ACC112 (cell line): ENCODE measurements around the gene CEP250.
"Not testable (repeated sequence)": the region's sequence is repeated elsewhere in the genome, so short reads cannot be mapped to it uniquely, and the experiment has no call there.

ENCODE experiments used
- H2AFZ ChIP-seq: fragments of 200-600 bp; sonication (generic); one replicate; pipeline ENCODE4 v1.6.0; 2017; ENCODE audit warnings: antibody characterized with exemption, low read length; ENCODE audit not compliant: unreplicated experiment
- H3K27ac ChIP-seq: fragments of 200-600 bp; sonication (generic); 2 replicates; pipeline ENCODE4 v1.5.1; 2014; ENCODE audit warnings: low read depth, mild to moderate bottlenecking, antibody characterized with exemption, low read length, moderate library complexity
- H3K27me3 ChIP-seq: fragments of 200-600 bp; sonication (generic); 2 replicates; pipeline ENCODE4 v1.6.1; 2014; ENCODE audit warnings: mild to moderate bottlenecking, antibody characterized with exemption, low read length, moderate library complexity, mixed read lengths; ENCODE audit not compliant: insufficient read depth
- H3K36me3 ChIP-seq: fragments of 200-600 bp; sonication (generic); 2 replicates; pipeline ENCODE4 v1.6.1; 2016; ENCODE audit warnings: mild to moderate bottlenecking, antibody characterized with exemption, low read length, moderate library complexity, mixed read lengths; ENCODE audit not compliant: insufficient read depth
- H3K4me1 ChIP-seq: fragments of 200-600 bp; sonication (generic); one replicate; pipeline ENCODE4 v1.6.1; 2016; ENCODE audit warnings: low read length, mixed read lengths; ENCODE audit not compliant: insufficient read depth, unreplicated experiment, control insufficient read depth
- H3K4me3 ChIP-seq: fragments of 200-600 bp; sonication (generic); 2 replicates; pipeline ENCODE4 v1.5.1; 2014; ENCODE audit warnings: mild to moderate bottlenecking, low read depth, low read length
- H3K79me2 ChIP-seq: fragments of 200-600 bp; sonication (generic); one replicate; pipeline ENCODE4 v1.6.0; 2016; ENCODE audit warnings: low read length; ENCODE audit not compliant: control insufficient read depth, unreplicated experiment, insufficient read depth

CEP250 gene

DNA sequence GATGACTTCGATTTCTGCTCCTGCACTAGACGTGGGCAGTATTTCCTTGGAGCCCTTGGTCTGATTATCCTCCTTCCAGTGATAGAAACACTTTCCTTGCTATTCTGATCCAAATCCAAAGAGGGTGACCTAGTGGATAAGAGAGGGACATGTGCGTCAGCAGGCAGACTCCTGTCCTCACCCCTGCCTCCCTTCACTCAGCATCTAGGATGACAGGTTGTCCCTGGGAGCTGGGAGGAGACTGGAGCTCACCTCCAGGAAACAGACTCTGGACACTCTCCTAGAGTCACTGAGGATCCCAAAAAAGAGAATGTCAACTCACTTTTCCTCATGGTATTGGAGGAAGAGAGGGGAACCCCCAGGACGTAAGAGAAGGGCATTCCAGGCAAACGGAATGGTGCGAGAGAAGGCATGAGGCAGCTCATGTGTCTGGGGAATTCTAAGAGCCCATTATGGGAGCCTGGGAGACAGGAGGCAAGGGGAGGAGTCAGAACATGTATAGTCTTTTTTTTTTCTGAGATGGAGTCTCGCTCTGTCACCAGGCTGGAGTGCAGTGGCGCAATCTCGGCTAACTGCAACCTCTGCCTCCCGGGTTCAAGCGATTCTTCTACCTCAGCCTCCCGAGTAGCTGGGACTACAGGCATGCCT, 71.8 kb downstream of the CEP250 start:
- no peaks in the 10 kb centered on the region for H3K4me1 ChIP-seq
- no peaks in the 10 kb centered on the region for H3K79me2 ChIP-seq
- no peak overlapping the region for H3K27ac ChIP-seq
- H3K4me3 ChIP-seq, result no peak overlapping the region
- H3K36me3 ChIP-seq, result no peaks in the 10 kb centered on the region
- H3K27me3 ChIP-seq, result no peaks in the 10 kb centered on the region
- H2AFZ ChIP-seq, result no peak overlapping the region

DNA sequence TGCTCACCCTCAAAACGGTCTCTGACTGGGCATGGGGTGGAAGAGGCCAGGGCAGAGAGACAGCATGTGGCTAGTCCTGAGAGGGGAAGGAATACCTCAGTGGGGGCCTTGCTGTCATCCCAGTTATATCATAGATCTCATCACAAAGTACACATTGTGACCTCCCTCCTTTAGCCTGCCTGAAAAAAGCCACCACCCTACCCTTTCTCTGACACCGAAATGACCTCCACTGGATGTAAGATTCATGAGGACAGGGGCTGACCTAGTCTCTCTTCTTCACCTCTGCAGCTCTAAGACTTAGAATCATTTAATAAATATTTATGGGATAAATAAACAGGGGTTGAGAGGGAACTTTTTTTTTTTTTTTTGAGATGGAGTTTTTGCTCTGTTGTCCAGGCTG, 74.2 kb downstream of the CEP250 start, which contains the start of gene C20orf173:
TSS of gene C20orf173 (minus strand) at position 101 of the 400 bp plus-strand sequence. CDS start 279 bp downstream, outside the sequence.
- no peaks in the 10 kb centered on the region for H3K27me3 ChIP-seq
- no peak within 1 kb of the TSS for H2AFZ ChIP-seq
- no peaks in the 10 kb centered on the region for H3K79me2 ChIP-seq
- H3K36me3 ChIP-seq, result no peaks in the 10 kb centered on the region
- no peak within 1 kb of the TSS for H3K4me3 ChIP-seq
- no peak within 1 kb of the TSS for H3K27ac ChIP-seq
- H3K4me1 ChIP-seq, result no peaks in the 10 kb centered on the region

- peaks cover 4% of the 10 kb centered on the region for H3K79me2 ChIP-seq
- no peak overlapping the region for H3K4me3 ChIP-seq
- peaks cover 7% of the 10 kb centered on the region; the same call in 1 of the 2 replicates for H3K36me3 ChIP-seq
- H3K27ac ChIP-seq, result no peak overlapping the region
- H3K27me3 ChIP-seq, result no peaks in the 10 kb centered on the region
- peaks cover 5% of the 10 kb centered on the region for H3K4me1 ChIP-seq
- H2AFZ ChIP-seq, result no peak overlapping the region
Observed at GRCh38 chr20:35539756-35540212, 84.4 kb downstream of the CEP250 start.

DNA sequence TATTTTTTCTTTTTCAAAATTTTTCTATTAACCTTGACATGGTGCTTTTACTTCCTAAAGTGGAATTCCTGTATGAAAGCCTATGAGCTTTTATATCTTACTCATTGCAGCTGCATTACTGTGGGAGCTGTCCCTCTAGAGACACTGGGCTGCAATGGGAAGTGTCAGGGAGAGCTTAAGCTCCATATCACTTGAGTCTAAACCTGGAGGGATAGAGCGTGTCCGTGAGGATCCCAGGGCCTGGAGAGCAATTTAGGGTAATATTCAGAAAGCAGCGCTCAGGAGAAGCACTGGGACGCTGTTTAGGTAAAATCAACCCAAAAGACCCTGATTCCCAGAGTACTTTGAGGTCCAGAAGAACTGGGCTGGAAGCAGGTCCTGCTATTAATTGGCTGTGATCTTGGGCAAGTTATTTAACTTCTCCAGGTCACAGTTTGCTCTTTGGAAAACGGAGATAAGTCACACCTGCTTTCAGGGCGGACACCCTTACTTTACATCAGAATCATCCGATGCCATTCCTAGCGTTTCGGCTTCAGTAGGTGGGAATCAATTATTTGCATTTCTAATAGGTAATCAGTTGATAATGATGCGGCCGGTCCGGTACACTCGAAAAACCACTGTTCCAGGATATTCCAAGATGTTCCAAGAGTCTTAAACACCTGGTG, 85.9 kb downstream of the CEP250 start:
- Histone ChIP-seq H3K27me3 (no peaks in the 10 kb centered on the region), H3K36me3 (peaks cover 7% of the 10 kb centered on the region; the same call in 1 of the 2 replicates), H3K4me3 (peak overlapping the region; percentile 82), H3K79me2 (peaks cover 4% of the 10 kb centered on the region), H3K4me1 (peaks cover 5% of the 10 kb centered on the region), H3K27ac (no peak overlapping the region), H2AFZ (peak overlapping the region; percentile 58)

- Histone ChIP-seq H3K27me3 (no peaks in the 10 kb centered on the region), H3K27ac (0 out of 2 replicates have a peak within 1 kb of the TSS, but pooled peaks have one; percentile 16), H3K79me2 (peaks cover 4% of the 10 kb centered on the region), H3K4me3 (peak within 1 kb of the TSS; percentile 82), H3K36me3 (peaks cover 7% of the 10 kb centered on the region; the same call in 1 of the 2 replicates), H3K4me1 (peaks cover 5% of the 10 kb centered on the region), H2AFZ (peak within 1 kb of the TSS; percentile 85)
Observed at GRCh38 chr20:35541783-35542662, 86.6 kb downstream of the CEP250 start, which contains the start of gene ERGIC3. ERGIC3 (plus strand) TSS chr20:35542078; CDS start chr20:35542098, 20 bp downstream.

- Histone ChIP-seq H3K79me2 (peaks cover 4% of the 10 kb centered on the region), H3K4me3 (peak overlapping the region; percentile 82; the same call in 1 of the 2 replicates), H3K36me3 (peaks cover 7% of the 10 kb centered on the region; the same call in 1 of the 2 replicates), H3K4me1 (peaks cover 5% of the 10 kb centered on the region), H3K27ac (no peak overlapping the region), H3K27me3 (no peaks in the 10 kb centered on the region), H2AFZ (no peak overlapping the region)
Observed at GRCh38 chr20:35542990-35543389, 87.6 kb downstream of the CEP250 start.

DNA sequence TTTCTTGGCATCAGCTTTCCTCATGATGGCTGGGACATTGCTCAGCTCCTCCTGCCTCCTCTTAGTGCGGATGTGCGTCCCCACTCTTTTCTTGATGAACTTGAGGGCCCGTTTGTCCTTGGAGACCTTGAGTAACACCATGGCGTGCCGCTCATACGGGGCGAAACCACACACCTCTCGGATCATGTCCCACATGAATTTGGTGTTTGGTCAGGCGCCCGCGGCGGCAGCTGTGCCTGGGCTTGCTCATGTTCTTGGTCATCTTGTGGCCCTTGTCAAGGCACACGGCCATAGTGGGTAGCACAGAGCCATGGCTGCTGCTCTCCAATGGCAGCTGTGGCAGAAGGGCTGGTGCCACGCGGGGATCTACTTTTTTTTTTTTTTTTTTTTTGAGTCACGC, 89.0 kb downstream of the CEP250 start:
- H2AFZ ChIP-seq, result no peak overlapping the region
- H3K4me1 ChIP-seq, result peaks cover 5% of the 10 kb centered on the region
- H3K27me3 ChIP-seq, result no peaks in the 10 kb centered on the region
- no peak overlapping the region for H3K27ac ChIP-seq
- no peak overlapping the region for H3K4me3 ChIP-seq
- H3K36me3 ChIP-seq, result peaks cover 7% of the 10 kb centered on the region; the same call in 1 of the 2 replicates
- H3K79me2 ChIP-seq, result peaks cover 4% of the 10 kb centered on the region

DNA sequence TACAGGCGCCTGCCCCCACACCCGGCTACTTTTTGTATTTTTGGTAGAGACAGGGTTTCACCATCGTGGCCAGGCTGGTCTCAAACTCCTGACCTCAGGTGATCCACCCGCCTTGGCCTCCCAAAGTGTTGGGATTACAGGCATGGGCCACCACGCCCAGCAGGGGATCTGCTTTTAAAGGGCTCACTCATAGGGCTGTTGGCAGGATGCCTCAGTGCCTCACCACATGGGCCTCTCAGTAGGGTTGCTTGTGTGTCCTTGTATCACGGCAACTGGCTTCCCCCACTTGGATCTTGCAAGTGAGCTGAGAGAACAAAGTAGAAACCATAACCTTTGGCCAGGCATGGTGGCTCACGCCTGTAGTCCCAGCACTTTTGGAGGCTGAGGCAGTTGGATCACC, 89.5 kb downstream of the CEP250 start:
- H3K79me2 ChIP-seq, H3K4me3 ChIP-seq, H3K27ac ChIP-seq, H3K36me3 ChIP-seq, H3K4me1 ChIP-seq, H3K27me3 ChIP-seq, H2AFZ ChIP-seq: not testable (repeated sequence)

- Histone ChIP-seq H2AFZ (no peak overlapping the region), H3K79me2 (peaks cover 4% of the 10 kb centered on the region), H3K4me1 (peaks cover 4% of the 10 kb centered on the region), H3K36me3 (peaks cover 7% of the 10 kb centered on the region; the same call in 1 of the 2 replicates), H3K4me3 (no peak overlapping the region), H3K27me3 (no peaks in the 10 kb centered on the region), H3K27ac (no peak overlapping the region)
Observed at GRCh38 chr20:35546127-35546526, 90.7 kb downstream of the CEP250 start.

DNA sequence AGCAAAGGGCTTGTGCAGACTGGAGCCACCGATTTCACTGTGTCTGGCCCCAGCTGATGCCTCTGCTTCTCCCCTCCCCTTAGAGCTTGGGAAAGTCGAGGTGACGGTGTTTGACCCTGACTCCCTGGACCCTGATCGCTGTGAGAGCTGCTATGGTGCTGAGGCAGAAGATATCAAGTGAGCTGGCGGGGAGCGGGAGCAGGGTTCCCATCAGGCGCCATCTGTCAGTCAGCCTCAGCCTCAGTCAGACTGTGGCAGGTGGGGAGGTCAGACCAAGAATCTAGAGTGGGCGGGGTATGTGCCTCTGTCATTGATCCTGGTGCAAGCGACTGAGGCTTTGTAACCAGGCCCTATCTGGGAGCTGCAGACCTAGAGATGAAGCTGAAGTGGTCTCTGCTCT, 91.9 kb downstream of the CEP250 start:
- Histone ChIP-seq H3K27me3 (no peaks in the 10 kb centered on the region), H2AFZ (no peak overlapping the region), H3K36me3 (peaks cover 7% of the 10 kb centered on the region; the same call in 1 of the 2 replicates), H3K79me2 (peaks cover 4% of the 10 kb centered on the region), H3K27ac (no peak overlapping the region), H3K4me1 (no peaks in the 10 kb centered on the region), H3K4me3 (no peak overlapping the region)
